ENCODE data around the gene AMZ2.

GRCh38 chr17:68257934-68258333, 10.1 kb downstream of the AMZ2 start:
- TF ChIP-seq CTCF (IDR thresholded peaks at IDR 0.05) (no peak), POLR2AphosphoS5 (IDR thresholded peaks at IDR 0.05) (no peak)

Measured in suprapubic skin (tissue), 3 donors.